Fibroblast of lung (primary cell): ENCODE measurements around the gene ZBTB45. TPM values are rescaled to one million over a fixed set of nuclear protein-coding genes. Genes with fewer than 3 reads are reported as not detected.

Experiments
- DNase-seq, 2 donors: peaks; one replicate each; pipeline versions ENCODE4 v3.0.0 to v3.0.0-alpha.2; 2010; ENCODE audit warnings: low read depth in 2 of 2
- H2AFZ ChIP-seq: 2 replicates; pipeline ENCODE4 v1.5.1; 2012; ENCODE audit warnings: low read length, control low read depth, inconsistent platforms
- H3K27ac ChIP-seq: 2 replicates; pipeline ENCODE4 v1.5.1; 2011; ENCODE audit warnings: low read length, control low read depth; ENCODE audit not compliant: insufficient read depth
- H3K27me3 ChIP-seq: 2 replicates; pipeline ENCODE4 v1.5.1; 2011; ENCODE audit warnings: mild to moderate bottlenecking, low read length; ENCODE audit not compliant: control insufficient read depth, insufficient read depth
- H3K36me3 ChIP-seq: 2 replicates; pipeline ENCODE4 v1.5.1; 2011; ENCODE audit warnings: low read length; ENCODE audit not compliant: control insufficient read depth, insufficient read depth
- H3K4me1 ChIP-seq: 2 replicates; pipeline ENCODE4 v1.5.1; 2011; ENCODE audit warnings: low read length; ENCODE audit not compliant: control insufficient read depth, insufficient read depth; ENCODE audit errors: extremely low read depth
- H3K4me2 ChIP-seq: 2 replicates; pipeline ENCODE4 v1.5.1; 2011; ENCODE audit warnings: low read length, control low read depth; ENCODE audit not compliant: insufficient read depth; ENCODE audit errors: extremely low read depth
- H3K4me3 ChIP-seq, 4 experiments: fragments of 200-600 bp in 1 of 4; sonication (generic) in 1 of 4; replicated peaks in 1 of 4; 2 replicates each; pipeline ENCODE4 v1.5.1; 2011 to 2016; ENCODE audit warnings: low read length in 4 of 4, low read depth in 3 of 4, mild to moderate bottlenecking in 3 of 4, control low read depth in 2 of 4, inconsistent platforms in 1 of 4, mixed read lengths in 1 of 4; ENCODE audit not compliant: insufficient read depth in 1 of 4; ENCODE audit errors: control extremely low read depth in 1 of 4
- H3K79me2 ChIP-seq: 2 replicates; pipeline ENCODE4 v1.5.1; 2012; ENCODE audit warnings: mild to moderate bottlenecking, low read length, inconsistent platforms; ENCODE audit not compliant: control insufficient read depth, insufficient read depth
- H3K9ac ChIP-seq: 2 replicates; pipeline ENCODE4 v1.5.1; 2011; ENCODE audit warnings: mild to moderate bottlenecking, low read length, control low read depth; ENCODE audit not compliant: insufficient read depth
- H3K9me3 ChIP-seq: 2 replicates; pipeline ENCODE4 v1.5.1; 2012; ENCODE audit warnings: low read depth, low read length; ENCODE audit not compliant: control insufficient read depth, insufficient read depth
- H4K20me1 ChIP-seq: 2 replicates; pipeline ENCODE4 v1.5.1; 2011; ENCODE audit warnings: low read length; ENCODE audit not compliant: control insufficient read depth, insufficient read depth; ENCODE audit errors: extremely low read depth
- EZH2 ChIP-seq: IDR thresholded peaks from 2 replicates; pipeline ENCODE4 v1.5.1; 2012; ENCODE audit warnings: low read length, control low read depth, mild to moderate bottlenecking; ENCODE audit errors: missing control alignments
- polyA plus RNA-seq, 2 donors: library from polyadenylated mRNA; depleted of rRNA in 1 of 2; stranded (reverse) in 1 of 2; unstranded in 1 of 2; fragments of >200 nt; gene quantifications; 2 replicates each; pipeline ENCODE4 v1.2.1, GENCODE V29; 2011 to 2012; ENCODE audit warnings: missing spikeins in 1 of 2
- total RNA-seq: library from RNA; depleted of rRNA; stranded (reverse); fragments of >200 nt; gene quantifications from 2 replicates; pipeline ENCODE4 v1.2.1, GENCODE V29; 2014
- TF ChIP-seq, protein P1 (sequence below), 2 donors: IDR thresholded peaks in 1 of 2; conservative IDR thresholded peaks in 1 of 2; 1 replicate in 1 of 2; 2 replicates in 1 of 2; pipeline ENCODE4 v1.5.1; 2011 to 2012; ENCODE audit warnings: low read length in 2 of 2, control low read depth in 1 of 2, inconsistent platforms in 1 of 2, low read depth in 1 of 2, mild to moderate bottlenecking in 1 of 2

The ZBTB45 gene
- total and polyA plus RNA-seq, 2 donors (not counting 1 experiment from before 2014, with no cell fraction given), result 3.1 to 5.9 TPM

DNA sequence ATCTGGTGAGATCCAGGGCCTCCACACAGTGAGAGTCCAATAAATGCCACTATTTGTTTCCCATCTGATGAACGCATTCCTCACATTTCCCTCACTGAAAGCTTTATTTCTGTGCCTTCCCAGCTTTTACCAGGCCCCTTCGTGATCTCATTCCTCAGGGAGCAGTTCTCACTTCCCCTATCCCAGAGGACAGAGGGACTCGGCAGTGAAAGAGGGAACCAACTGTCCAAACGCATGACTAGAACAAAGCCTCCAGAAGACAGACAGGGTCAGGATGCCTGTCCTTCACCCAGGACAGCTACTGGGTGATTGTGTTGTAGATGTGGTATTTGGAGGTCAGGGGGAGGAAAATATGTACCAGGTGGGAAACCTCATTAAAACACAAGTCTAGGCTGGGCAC lies 2.0 kb upstream of the ZBTB45 start:
- no peak for DNase-seq
- Histone ChIP-seq H2AFZ (no peak overlapping the region), H3K27me3 (no peaks in the 10 kb centered on the region), H4K20me1 (no peaks in the 10 kb centered on the region), H3K9ac (no peak overlapping the region), H3K9me3 (no peaks in the 10 kb centered on the region), H3K4me2 (no peak overlapping the region), H3K4me3 (no peak overlapping the region), H3K79me2 (peaks cover 25% of the 10 kb centered on the region), H3K36me3 (peaks cover 9% of the 10 kb centered on the region), H3K27ac (no peak overlapping the region), H3K4me1 (peaks cover 9% of the 10 kb centered on the region)
- TF ChIP-seq, protein P1, sequence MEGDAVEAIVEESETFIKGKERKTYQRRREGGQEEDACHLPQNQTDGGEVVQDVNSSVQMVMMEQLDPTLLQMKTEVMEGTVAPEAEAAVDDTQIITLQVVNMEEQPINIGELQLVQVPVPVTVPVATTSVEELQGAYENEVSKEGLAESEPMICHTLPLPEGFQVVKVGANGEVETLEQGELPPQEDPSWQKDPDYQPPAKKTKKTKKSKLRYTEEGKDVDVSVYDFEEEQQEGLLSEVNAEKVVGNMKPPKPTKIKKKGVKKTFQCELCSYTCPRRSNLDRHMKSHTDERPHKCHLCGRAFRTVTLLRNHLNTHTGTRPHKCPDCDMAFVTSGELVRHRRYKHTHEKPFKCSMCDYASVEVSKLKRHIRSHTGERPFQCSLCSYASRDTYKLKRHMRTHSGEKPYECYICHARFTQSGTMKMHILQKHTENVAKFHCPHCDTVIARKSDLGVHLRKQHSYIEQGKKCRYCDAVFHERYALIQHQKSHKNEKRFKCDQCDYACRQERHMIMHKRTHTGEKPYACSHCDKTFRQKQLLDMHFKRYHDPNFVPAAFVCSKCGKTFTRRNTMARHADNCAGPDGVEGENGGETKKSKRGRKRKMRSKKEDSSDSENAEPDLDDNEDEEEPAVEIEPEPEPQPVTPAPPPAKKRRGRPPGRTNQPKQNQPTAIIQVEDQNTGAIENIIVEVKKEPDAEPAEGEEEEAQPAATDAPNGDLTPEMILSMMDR (conservative IDR thresholded peaks at IDR 0.05 in 1 of 2, IDR thresholded peaks at IDR 0.05 in 1 of 2; ENCODE audit: low read depth in 1 of 2, low read length in 2 of 2), result no peak

DNA sequence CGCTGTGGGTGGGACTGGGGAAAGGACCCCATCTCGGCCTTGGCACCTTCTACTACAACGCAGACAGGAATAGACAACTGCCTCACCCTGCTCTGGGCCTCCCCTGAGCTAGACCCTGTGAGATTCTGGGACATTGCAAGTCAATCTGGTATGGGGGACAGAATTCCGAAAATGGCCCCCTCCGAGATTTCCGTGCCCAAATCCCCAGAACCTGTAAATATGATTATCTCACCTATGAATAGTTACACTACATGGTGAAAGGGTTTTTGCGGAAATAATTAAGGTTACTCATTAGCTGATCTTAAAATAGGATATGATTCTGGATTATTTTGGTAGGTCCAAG lies 618 bp upstream of the ZBTB45 start:
- no peak for DNase-seq
- H3K4me2 ChIP-seq, result peak overlapping the region; percentile 99
- peaks cover 33% of the 10 kb centered on the region for H3K79me2 ChIP-seq
- peaks cover 9% of the 10 kb centered on the region for H3K4me1 ChIP-seq
- H3K36me3 ChIP-seq, result peaks cover 9% of the 10 kb centered on the region
- peak overlapping the region; percentile 92 for H2AFZ ChIP-seq
- H3K9ac ChIP-seq, result peak overlapping the region; percentile 95
- no peaks in the 10 kb centered on the region for H3K27me3 ChIP-seq
- H3K9me3 ChIP-seq, result no peaks in the 10 kb centered on the region
- H3K27ac ChIP-seq, result peak overlapping the region; percentile 94
- TF ChIP-seq EZH2, result no peak
- TF ChIP-seq, protein P1 (conservative IDR thresholded peaks at IDR 0.05 in 1 of 2, IDR thresholded peaks at IDR 0.05 in 1 of 2; ENCODE audit: low read depth in 1 of 2, low read length in 2 of 2), result no peak
- peak overlapping the region; percentile 83 to 97 (median 92) for H3K4me3 ChIP-seq
- no peaks in the 10 kb centered on the region for H4K20me1 ChIP-seq

DNA sequence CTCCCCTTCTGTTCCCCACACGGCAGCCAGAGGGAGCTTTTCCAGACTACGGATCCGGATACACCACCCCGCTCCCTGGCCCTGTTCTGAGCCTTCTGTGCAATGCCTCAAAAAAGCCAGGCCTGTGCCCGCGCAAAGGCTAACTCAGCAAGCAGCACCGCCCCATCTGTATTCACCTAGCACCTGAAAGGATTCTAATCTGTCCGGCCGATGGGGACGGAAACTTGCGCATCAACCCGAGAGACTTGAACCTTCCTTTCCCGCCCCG lies 589 bp downstream of the ZBTB45 start:
- H3K4me2 ChIP-seq, result peak overlapping the region; percentile 99
- H3K79me2 ChIP-seq, result peaks cover 35% of the 10 kb centered on the region
- H3K4me1 ChIP-seq, result peaks cover 9% of the 10 kb centered on the region
- H2AFZ ChIP-seq, result peak overlapping the region; percentile 71
- H3K9me3 ChIP-seq, result no peaks in the 10 kb centered on the region
- peak overlapping the region; percentile 94 for H3K27ac ChIP-seq
- peak; percentile 72 to 79 for DNase-seq
- H4K20me1 ChIP-seq, result no peaks in the 10 kb centered on the region
- no peaks in the 10 kb centered on the region for H3K27me3 ChIP-seq
- peak overlapping the region; percentile 95 for H3K9ac ChIP-seq
- peak overlapping the region; percentile 83 to 97 (median 92) for H3K4me3 ChIP-seq
- H3K36me3 ChIP-seq, result peaks cover 9% of the 10 kb centered on the region
- no peak for TF ChIP-seq EZH2
- TF ChIP-seq, protein P1 (conservative IDR thresholded peaks at IDR 0.05 in 1 of 2, IDR thresholded peaks at IDR 0.05 in 1 of 2; ENCODE audit: low read depth in 1 of 2, low read length in 2 of 2), result peak; percentile 68 to 80
